ENCODE data around the gene KCNS1. TPM values are rescaled to one million over a fixed set of nuclear protein-coding genes. Genes with fewer than 3 reads are reported as not detected.

KCNS1 gene
- total RNA-seq, 2 experiments from 2014 or later, result not detected

DNA sequence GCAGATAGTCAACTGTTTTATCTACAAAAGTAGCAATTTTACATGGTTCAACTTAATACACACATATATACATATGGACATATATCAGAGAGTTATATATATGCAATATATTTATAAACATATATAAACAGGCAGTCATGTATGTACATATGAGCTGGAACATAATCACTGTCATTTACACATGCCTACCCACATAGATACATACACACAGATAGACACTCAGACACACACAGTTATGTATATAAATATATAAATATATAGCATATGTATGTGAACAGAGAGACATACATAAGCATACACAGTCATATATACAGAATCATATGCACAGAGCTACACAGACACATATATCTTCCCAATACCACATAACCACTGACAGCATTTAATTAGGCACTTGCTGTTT, 11.8 kb upstream of the KCNS1 start:
- ChIA-PET POLR2A (interaction anchor here (0.6 kb wide), 1 partner anchor 273 kb away, joined by 3 read pairs; no protein-coding TSS in a partner anchor), CTCF (ENCODE audit: unreplicated experiment) (interaction anchor here (1.2 kb wide), 1 partner anchor 69 kb away, joined by 4 read pairs; no protein-coding TSS in a partner anchor)
- Histone ChIP-seq H3K9me3 (ENCODE audit: low read length) (no peaks in the 10 kb centered on the region), H4K20me1 (ENCODE audit: insufficient read depth, low read length) (no peaks in the 10 kb centered on the region), H3K4me1 (ENCODE audit: insufficient read depth, low read length, poor library complexity, severe bottlenecking) (no peaks in the 10 kb centered on the region), H3K79me2 (ENCODE audit: insufficient read depth, low read depth, low read length) (no peaks in the 10 kb centered on the region), H2AFZ (ENCODE audit: low read length) (no peak overlapping the region), H3K9me2 (ENCODE audit: insufficient read depth, low read length) (no peaks in the 10 kb centered on the region), H3K4me3 (ENCODE audit: low read depth, low read length, poor library complexity, severe bottlenecking) (no peak overlapping the region), H3K27ac (ENCODE audit: low read depth, low read length, poor library complexity, severe bottlenecking) (no peak overlapping the region), H3K36me3 (ENCODE audit: insufficient read depth, low read length) (no peaks in the 10 kb centered on the region), H3K4me2 (ENCODE audit: low read length) (no peak overlapping the region)
- BruUV-seq (replicated peaks), result no TSS peak
- no peak for DNase-seq (ENCODE audit: low spot score)
- intact Hi-C loops (cut with micrococcal nuclease; ENCODE audit: unreplicated experiment), result no loop called here
- TF ChIP-seq, protein P1, sequence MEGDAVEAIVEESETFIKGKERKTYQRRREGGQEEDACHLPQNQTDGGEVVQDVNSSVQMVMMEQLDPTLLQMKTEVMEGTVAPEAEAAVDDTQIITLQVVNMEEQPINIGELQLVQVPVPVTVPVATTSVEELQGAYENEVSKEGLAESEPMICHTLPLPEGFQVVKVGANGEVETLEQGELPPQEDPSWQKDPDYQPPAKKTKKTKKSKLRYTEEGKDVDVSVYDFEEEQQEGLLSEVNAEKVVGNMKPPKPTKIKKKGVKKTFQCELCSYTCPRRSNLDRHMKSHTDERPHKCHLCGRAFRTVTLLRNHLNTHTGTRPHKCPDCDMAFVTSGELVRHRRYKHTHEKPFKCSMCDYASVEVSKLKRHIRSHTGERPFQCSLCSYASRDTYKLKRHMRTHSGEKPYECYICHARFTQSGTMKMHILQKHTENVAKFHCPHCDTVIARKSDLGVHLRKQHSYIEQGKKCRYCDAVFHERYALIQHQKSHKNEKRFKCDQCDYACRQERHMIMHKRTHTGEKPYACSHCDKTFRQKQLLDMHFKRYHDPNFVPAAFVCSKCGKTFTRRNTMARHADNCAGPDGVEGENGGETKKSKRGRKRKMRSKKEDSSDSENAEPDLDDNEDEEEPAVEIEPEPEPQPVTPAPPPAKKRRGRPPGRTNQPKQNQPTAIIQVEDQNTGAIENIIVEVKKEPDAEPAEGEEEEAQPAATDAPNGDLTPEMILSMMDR (conservative IDR thresholded peaks at IDR 0.05; ENCODE audit: low read length), result no peak
- no peak for TF ChIP-seq EZH2phosphoT487 (IDR thresholded peaks at IDR 0.05; ENCODE audit: borderline replicate concordance, low read depth, low read length)

DNA sequence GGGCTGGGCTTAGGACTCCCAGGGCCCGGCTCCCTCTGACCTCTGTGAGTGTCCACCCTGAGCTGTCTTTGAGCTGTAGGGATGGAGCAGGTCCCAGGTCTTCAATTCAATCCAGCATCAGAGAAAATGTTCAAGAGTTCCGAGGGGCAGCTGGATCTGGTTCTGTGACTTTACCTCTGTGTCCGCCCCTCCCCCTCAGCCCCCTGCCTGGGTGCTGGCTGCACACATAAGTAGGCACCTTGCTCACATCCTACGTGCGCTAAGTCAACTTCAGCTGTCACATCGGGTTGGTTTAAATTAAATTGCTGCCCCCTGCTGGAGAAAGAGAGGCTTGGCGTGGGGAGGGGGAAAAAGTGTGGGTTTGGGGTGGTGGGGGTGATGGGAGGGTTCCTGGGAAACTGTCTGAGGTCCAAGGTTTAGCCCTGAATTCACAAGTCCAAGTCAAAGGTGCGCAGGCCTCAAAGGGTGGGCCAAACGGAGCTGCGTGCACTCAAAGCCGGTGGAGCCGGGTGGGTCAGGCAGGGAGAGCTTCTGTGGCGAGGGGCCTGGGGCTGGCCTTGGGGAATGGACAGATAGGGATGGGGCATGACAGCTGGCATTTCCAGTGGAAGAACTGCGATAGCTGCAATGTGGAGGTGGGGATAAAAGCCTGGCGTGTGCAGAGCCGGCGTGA, 11.0 kb upstream of the KCNS1 start:
- ChIA-PET CTCF (ENCODE audit: unreplicated experiment) (no interaction called here), POLR2A (no interaction called here)
- Histone ChIP-seq H3K9me2 (ENCODE audit: insufficient read depth, low read length) (no peaks in the 10 kb centered on the region), H4K20me1 (ENCODE audit: insufficient read depth, low read length) (no peaks in the 10 kb centered on the region), H3K4me1 (ENCODE audit: insufficient read depth, low read length, poor library complexity, severe bottlenecking) (no peaks in the 10 kb centered on the region), H3K36me3 (ENCODE audit: insufficient read depth, low read length) (no peaks in the 10 kb centered on the region), H3K4me2 (ENCODE audit: low read length) (no peak overlapping the region), H3K79me2 (ENCODE audit: insufficient read depth, low read depth, low read length) (no peaks in the 10 kb centered on the region), H3K9me3 (ENCODE audit: low read length) (no peaks in the 10 kb centered on the region), H3K27ac (ENCODE audit: low read depth, low read length, poor library complexity, severe bottlenecking) (no peak overlapping the region), H3K4me3 (ENCODE audit: low read depth, low read length, poor library complexity, severe bottlenecking) (no peak overlapping the region), H2AFZ (ENCODE audit: low read length) (no peak overlapping the region)
- no TSS peak for BruUV-seq (replicated peaks)
- TF ChIP-seq, protein P1 (conservative IDR thresholded peaks at IDR 0.05; ENCODE audit: low read length), result peak; percentile 82
- no peak for TF ChIP-seq EZH2phosphoT487 (IDR thresholded peaks at IDR 0.05; ENCODE audit: borderline replicate concordance, low read depth, low read length)
- intact Hi-C loops (cut with micrococcal nuclease; ENCODE audit: unreplicated experiment), result no loop called here
- DNase-seq (ENCODE audit: low spot score), result peak; percentile 61

DNA sequence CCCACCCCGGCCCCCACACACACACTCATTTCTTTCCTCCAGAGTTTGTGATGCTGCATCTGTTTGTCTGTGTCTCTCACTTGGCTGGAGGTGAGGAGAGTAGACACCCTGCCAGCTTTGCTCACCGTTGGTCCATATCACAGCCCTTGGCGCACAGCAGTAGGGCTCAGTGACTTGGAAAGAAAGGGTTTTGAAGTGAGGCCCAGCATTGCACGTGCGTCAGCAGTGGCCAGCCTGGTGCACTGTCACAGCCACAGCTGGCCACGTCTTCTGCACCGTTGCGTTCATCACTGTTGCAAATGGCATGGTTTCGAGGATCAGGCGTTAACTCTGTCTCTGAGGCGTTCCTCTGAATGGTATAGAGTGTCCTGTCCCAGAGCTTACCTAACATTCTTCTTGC, 10.4 kb upstream of the KCNS1 start:
- no peaks in the 10 kb centered on the region for H3K4me1 ChIP-seq (ENCODE audit: insufficient read depth, low read length, poor library complexity, severe bottlenecking)
- H3K36me3 ChIP-seq (ENCODE audit: insufficient read depth, low read length), result no peaks in the 10 kb centered on the region
- ChIA-PET POLR2A (interaction anchor here (0.6 kb wide), 1 partner anchor 100 kb away, joined by 3 read pairs; no protein-coding TSS in a partner anchor), CTCF (ENCODE audit: unreplicated experiment) (no interaction called here)
- TF ChIP-seq, protein P1 (conservative IDR thresholded peaks at IDR 0.05; ENCODE audit: low read length), result no peak
- no peak for TF ChIP-seq EZH2phosphoT487 (IDR thresholded peaks at IDR 0.05; ENCODE audit: borderline replicate concordance, low read depth, low read length)
- no peaks in the 10 kb centered on the region for H4K20me1 ChIP-seq (ENCODE audit: insufficient read depth, low read length)
- DNase-seq (ENCODE audit: low spot score), result no peak
- BruUV-seq (replicated peaks), result no TSS peak
- H3K4me2 ChIP-seq (ENCODE audit: low read length), result no peak overlapping the region
- no peaks in the 10 kb centered on the region for H3K9me2 ChIP-seq (ENCODE audit: insufficient read depth, low read length)
- H3K9me3 ChIP-seq (ENCODE audit: low read length), result no peaks in the 10 kb centered on the region
- no peak overlapping the region for H3K27ac ChIP-seq (ENCODE audit: low read depth, low read length, poor library complexity, severe bottlenecking)
- no peak overlapping the region for H3K4me3 ChIP-seq (ENCODE audit: low read depth, low read length, poor library complexity, severe bottlenecking)
- no peak overlapping the region for H2AFZ ChIP-seq (ENCODE audit: low read length)
- no peaks in the 10 kb centered on the region for H3K79me2 ChIP-seq (ENCODE audit: insufficient read depth, low read depth, low read length)
- intact Hi-C loops (cut with micrococcal nuclease; ENCODE audit: unreplicated experiment), result no loop called here
